ENCODE data around the gene AGAP2.

DNA sequence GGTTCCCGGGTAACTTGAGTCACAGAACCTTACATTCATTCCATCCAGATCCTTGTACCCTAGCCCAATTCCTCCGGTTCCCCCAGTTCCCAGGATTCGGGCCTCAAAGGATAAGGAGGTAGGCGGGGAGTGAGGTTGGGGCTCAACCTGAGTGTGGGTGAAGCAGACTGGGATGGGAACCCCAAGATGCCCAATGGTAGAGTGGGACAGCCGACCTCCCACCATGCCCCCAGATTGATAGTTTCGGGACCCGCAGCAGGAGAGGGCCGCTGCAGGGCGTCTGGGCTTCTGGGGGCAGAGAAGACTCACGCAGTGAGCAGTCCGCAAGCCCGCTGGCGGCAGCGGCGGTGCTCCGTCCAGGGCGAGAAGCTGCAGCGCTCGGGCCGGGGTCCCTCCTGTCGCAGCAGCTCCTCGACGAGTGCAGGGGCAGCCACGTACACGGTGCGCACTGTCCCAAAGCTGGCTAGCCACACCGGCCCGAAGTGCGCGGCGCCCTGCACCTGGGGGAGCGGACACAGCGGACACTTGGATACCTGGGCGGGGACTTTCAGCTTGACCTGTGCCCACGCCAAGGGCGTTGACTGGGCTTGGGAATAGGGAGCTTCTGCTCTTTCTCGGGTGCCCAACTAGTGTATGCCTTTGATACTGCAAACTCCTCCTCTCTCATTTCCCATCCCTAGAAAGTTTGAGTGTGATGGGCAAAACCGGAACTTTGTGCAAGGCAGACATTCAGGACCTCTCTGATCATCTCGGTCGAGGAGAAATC is 27.3 kb upstream of the AGAP2 start:
- TF ChIP-seq, protein P1, sequence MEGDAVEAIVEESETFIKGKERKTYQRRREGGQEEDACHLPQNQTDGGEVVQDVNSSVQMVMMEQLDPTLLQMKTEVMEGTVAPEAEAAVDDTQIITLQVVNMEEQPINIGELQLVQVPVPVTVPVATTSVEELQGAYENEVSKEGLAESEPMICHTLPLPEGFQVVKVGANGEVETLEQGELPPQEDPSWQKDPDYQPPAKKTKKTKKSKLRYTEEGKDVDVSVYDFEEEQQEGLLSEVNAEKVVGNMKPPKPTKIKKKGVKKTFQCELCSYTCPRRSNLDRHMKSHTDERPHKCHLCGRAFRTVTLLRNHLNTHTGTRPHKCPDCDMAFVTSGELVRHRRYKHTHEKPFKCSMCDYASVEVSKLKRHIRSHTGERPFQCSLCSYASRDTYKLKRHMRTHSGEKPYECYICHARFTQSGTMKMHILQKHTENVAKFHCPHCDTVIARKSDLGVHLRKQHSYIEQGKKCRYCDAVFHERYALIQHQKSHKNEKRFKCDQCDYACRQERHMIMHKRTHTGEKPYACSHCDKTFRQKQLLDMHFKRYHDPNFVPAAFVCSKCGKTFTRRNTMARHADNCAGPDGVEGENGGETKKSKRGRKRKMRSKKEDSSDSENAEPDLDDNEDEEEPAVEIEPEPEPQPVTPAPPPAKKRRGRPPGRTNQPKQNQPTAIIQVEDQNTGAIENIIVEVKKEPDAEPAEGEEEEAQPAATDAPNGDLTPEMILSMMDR (IDR thresholded peaks at IDR 0.05): no peak
- TF ChIP-seq POLR2A (IDR thresholded peaks at IDR 0.05) (no peak), POLR2AphosphoS5 (IDR thresholded peaks at IDR 0.05) (no peak), EP300 (IDR thresholded peaks at IDR 0.05) (no peak)
